CD4-positive, alpha-beta T cell treated with Interferon gamma for 1 hour (primary cell): ENCODE data around the gene XCR1.
"Not testable (repeated sequence)": the region's sequence is repeated elsewhere in the genome, so short reads cannot be mapped to it uniquely, and the experiment has no call there.

ENCODE experiments used
- DNase-seq: peaks from one replicate; pipeline ENCODE4 v3.0.0-alpha.2; 2020

The XCR1 gene

GRCh38 chr3:46027021-46027705 is at the start of gene XCR1:
Gene XCR1 (minus strand): TSS chr3:46027483. CDS start chr3:46021947, 5,536 bp downstream.
- DNase-seq, result no peak

- DNase-seq, result no peak
These were observed 49.3 kb upstream of the XCR1 start for GRCh38 chr3:46076606-46077005.

- DNase-seq, result no peak
These were observed 48.5 kb upstream of the XCR1 start for GRCh38 chr3:46075816-46076215.

GRCh38 chr3:46071222-46071858 is 44.1 kb upstream of the XCR1 start:
- DNase-seq, result no peak

GRCh38 chr3:46070595-46071093 is 43.4 kb upstream of the XCR1 start:
- DNase-seq, result no peak

GRCh38 chr3:46068501-46068900 is 41.2 kb upstream of the XCR1 start:
- DNase-seq, result no peak

GRCh38 chr3:46067401-46067800 is 40.1 kb upstream of the XCR1 start:
- no peak for DNase-seq

- no peak for DNase-seq
These were observed 38.5 kb upstream of the XCR1 start for GRCh38 chr3:46065750-46066256.

- peak; percentile 84 for DNase-seq
These were observed 38.0 kb upstream of the XCR1 start for GRCh38 chr3:46065294-46065705.

GRCh38 chr3:46062679-46063078 is 35.4 kb upstream of the XCR1 start:
- no peak for DNase-seq

- no peak for DNase-seq
These were observed 34.6 kb upstream of the XCR1 start for GRCh38 chr3:46061887-46062286.

- no peak for DNase-seq
These were observed 33.9 kb upstream of the XCR1 start for GRCh38 chr3:46061108-46061720.

GRCh38 chr3:46060551-46060950 is 33.3 kb upstream of the XCR1 start:
- DNase-seq, result no peak

- DNase-seq, result no peak
These were observed 32.1 kb upstream of the XCR1 start for GRCh38 chr3:46059432-46059831.

- no peak for DNase-seq
These were observed 31.7 kb upstream of the XCR1 start for GRCh38 chr3:46058981-46059380.

GRCh38 chr3:46057716-46058115 is 30.4 kb upstream of the XCR1 start:
- DNase-seq, result no peak

GRCh38 chr3:46056686-46057085 is 29.4 kb upstream of the XCR1 start:
- DNase-seq, result no peak

GRCh38 chr3:46053761-46054515 is 26.7 kb upstream of the XCR1 start:
- DNase-seq, result not testable (repeated sequence)

- not testable (repeated sequence) for DNase-seq
These were observed 26.0 kb upstream of the XCR1 start for GRCh38 chr3:46053265-46053664.

- no peak for DNase-seq
These were observed 25.2 kb upstream of the XCR1 start for GRCh38 chr3:46052531-46052930.

- no peak for DNase-seq
These were observed 21.8 kb upstream of the XCR1 start for GRCh38 chr3:46049093-46049492.

- not testable (repeated sequence) for DNase-seq
These were observed 18.9 kb upstream of the XCR1 start for GRCh38 chr3:46046231-46046630.

- DNase-seq, result no peak
These were observed 11.6 kb upstream of the XCR1 start for GRCh38 chr3:46038916-46039315.
